Esophagus mucosa (tissue), 1 donor: ENCODE data around the gene OPN1LW. TPM values are rescaled to one million over a fixed set of nuclear protein-coding genes. Genes with fewer than 3 reads are reported as not detected.
"Not testable (repeated sequence)": the region's sequence is repeated elsewhere in the genome, so short reads cannot be mapped to it uniquely, and the experiment has no call there.

Source experiments
- ATAC-seq: fragments of 200-7000 bp; cut with Tn5 transposase; one replicate; pipeline ENCODE4 v1.9.1; 2020
- total RNA-seq: library from RNA; stranded (reverse); gene quantifications from one replicate; pipeline ENCODE4 v1.2.4, GENCODE V29; 2023
- donor health status: DM: yes; HTN: yes; CAD: no.

OPN1LW gene
- not detected for total RNA-seq

GRCh38 chrX:154144010-154144409, at the start of gene OPN1LW:
TSS of gene OPN1LW (plus strand) at chrX:154144243. CDS start at chrX:154144284, 41 bp downstream.
- ATAC-seq, result not testable (repeated sequence)

- no peak for ATAC-seq
These were observed 49.2 kb upstream of the OPN1LW start for GRCh38 chrX:154094833-154095232.

GRCh38 chrX:154096140-154097002, 47.7 kb upstream of the OPN1LW start:
- ATAC-seq, result peak; percentile 1

- ATAC-seq, result peak; percentile 41
These were observed 46.9 kb upstream of the OPN1LW start for GRCh38 chrX:154097003-154097588.

GRCh38 chrX:154097589-154098541, 46.2 kb upstream of the OPN1LW start, which contains the start of gene MECP2:
TSS of gene MECP2 (minus strand) at chrX:154097717.
- ATAC-seq, result peak; percentile 97

GRCh38 chrX:154098551-154098950, 45.5 kb upstream of the OPN1LW start:
- no peak for ATAC-seq

GRCh38 chrX:154113729-154114128, 30.3 kb upstream of the OPN1LW start:
- ATAC-seq, result no peak

GRCh38 chrX:154114652-154115051, 29.4 kb upstream of the OPN1LW start:
- no peak for ATAC-seq

GRCh38 chrX:154115071-154115470, 29.0 kb upstream of the OPN1LW start:
- ATAC-seq, result no peak

GRCh38 chrX:154115750-154116149, 28.3 kb upstream of the OPN1LW start:
- ATAC-seq, result no peak

- no peak for ATAC-seq
These were observed 27.4 kb upstream of the OPN1LW start for GRCh38 chrX:154116426-154117211.

GRCh38 chrX:154117566-154117965, 26.5 kb upstream of the OPN1LW start:
- ATAC-seq, result no peak

GRCh38 chrX:154120567-154120966, 23.5 kb upstream of the OPN1LW start:
- ATAC-seq, result no peak

GRCh38 chrX:154121207-154121606, 22.8 kb upstream of the OPN1LW start:
- ATAC-seq, result no peak

GRCh38 chrX:154121961-154122360, 22.1 kb upstream of the OPN1LW start:
- peak; percentile 55 for ATAC-seq

GRCh38 chrX:154123241-154124219, 20.5 kb upstream of the OPN1LW start:
- ATAC-seq, result peak; percentile 45

GRCh38 chrX:154125391-154126040, 18.5 kb upstream of the OPN1LW start:
- no peak for ATAC-seq

- ATAC-seq, result no peak
These were observed 17.9 kb upstream of the OPN1LW start for GRCh38 chrX:154126101-154126500.

- no peak for ATAC-seq
These were observed 12.1 kb upstream of the OPN1LW start for GRCh38 chrX:154131955-154132354.

- ATAC-seq, result no peak
These were observed 11.7 kb upstream of the OPN1LW start for GRCh38 chrX:154132366-154132765.
